ENCODE measurements around the gene FGGY.

DNA sequence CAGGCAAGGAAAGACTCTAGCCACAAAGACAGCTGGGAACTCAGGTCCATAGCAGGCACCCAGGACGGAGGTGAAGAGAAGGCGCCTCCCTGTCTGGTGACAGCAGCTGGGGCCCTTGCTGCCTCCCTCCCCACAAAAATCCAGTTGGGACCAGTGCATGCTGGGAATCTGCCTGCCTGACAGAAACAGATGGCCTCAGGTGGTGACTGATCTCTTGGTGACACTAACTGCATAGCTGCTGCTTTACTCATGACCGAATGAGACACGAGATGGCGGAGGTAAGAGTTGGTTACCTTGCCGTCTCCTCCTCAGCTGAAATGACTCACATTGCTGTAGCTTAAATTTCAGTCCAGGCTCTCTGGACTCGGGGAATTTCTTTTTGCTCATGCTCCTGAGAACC, 130.3 kb downstream of the FGGY start:
- TF ChIP-seq, protein P1, sequence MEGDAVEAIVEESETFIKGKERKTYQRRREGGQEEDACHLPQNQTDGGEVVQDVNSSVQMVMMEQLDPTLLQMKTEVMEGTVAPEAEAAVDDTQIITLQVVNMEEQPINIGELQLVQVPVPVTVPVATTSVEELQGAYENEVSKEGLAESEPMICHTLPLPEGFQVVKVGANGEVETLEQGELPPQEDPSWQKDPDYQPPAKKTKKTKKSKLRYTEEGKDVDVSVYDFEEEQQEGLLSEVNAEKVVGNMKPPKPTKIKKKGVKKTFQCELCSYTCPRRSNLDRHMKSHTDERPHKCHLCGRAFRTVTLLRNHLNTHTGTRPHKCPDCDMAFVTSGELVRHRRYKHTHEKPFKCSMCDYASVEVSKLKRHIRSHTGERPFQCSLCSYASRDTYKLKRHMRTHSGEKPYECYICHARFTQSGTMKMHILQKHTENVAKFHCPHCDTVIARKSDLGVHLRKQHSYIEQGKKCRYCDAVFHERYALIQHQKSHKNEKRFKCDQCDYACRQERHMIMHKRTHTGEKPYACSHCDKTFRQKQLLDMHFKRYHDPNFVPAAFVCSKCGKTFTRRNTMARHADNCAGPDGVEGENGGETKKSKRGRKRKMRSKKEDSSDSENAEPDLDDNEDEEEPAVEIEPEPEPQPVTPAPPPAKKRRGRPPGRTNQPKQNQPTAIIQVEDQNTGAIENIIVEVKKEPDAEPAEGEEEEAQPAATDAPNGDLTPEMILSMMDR (IDR thresholded peaks at IDR 0.05; ENCODE audit: borderline replicate concordance, extremely low read depth, low read length, poor library complexity, severe bottlenecking): no peak
- TF ChIP-seq EZH2 (IDR thresholded peaks at IDR 0.05; ENCODE audit: borderline replicate concordance, low read depth, low read length, severe bottlenecking): no peak

Data from DND-41 (cell line).